ENCODE data around the gene HDAC4. TPM values are rescaled to one million over a fixed set of nuclear protein-coding genes. Genes with fewer than 3 reads are reported as not detected.

HDAC4 gene
- total RNA-seq, 1 experiment from 2014 or later, result 40.1 TPM

DNA sequence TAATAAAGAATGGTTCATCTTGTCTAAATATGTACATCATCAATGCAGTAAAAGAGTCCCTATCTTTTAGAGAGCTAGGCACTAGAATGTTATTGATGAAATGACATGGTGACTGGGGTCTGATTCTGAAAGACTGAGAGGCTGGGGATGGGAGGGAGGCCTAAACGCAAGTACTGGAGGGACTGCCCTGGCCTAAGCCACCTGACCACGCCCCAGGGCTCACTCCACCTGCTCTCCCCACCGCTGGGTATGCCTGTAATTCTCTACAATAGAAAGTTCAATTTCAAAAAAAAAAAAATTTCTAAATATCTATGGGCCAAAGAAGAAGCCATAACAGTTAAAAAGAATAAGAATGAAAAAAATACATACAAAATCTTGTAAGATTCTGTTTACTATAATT lies 194.0 kb downstream of the HDAC4 start:
- CTCF ChIA-PET, result no interaction called here
- POLR2A ChIA-PET, result no interaction called here
- no peak for ATAC-seq
- no peaks in the 10 kb centered on the region for H3K4me1 ChIP-seq (ENCODE audit: control insufficient read depth, insufficient read depth, low read length)
- BruUV-seq (replicated peaks), result no TSS peak
- in situ Hi-C loops (cut with HindIII; ENCODE audit: low pct_unique_long_range_greater_than_20kb, low sequenced_read_pairs) (no loop called here), intact Hi-C loops (cut with micrococcal nuclease; ENCODE audit: unreplicated experiment) (no loop called here)
- H3K36me3 ChIP-seq (ENCODE audit: control insufficient read depth, insufficient read depth, low read length), result no peaks in the 10 kb centered on the region
- no peak overlapping the region for H3K4me3 ChIP-seq (ENCODE audit: low read depth in 2 of 2, low read length in 2 of 2)
- TF ChIP-seq TCF7L2 (IDR thresholded peaks at IDR 0.05; ENCODE audit: low read depth, low read length), result no peak
- TF ChIP-seq, protein P1, sequence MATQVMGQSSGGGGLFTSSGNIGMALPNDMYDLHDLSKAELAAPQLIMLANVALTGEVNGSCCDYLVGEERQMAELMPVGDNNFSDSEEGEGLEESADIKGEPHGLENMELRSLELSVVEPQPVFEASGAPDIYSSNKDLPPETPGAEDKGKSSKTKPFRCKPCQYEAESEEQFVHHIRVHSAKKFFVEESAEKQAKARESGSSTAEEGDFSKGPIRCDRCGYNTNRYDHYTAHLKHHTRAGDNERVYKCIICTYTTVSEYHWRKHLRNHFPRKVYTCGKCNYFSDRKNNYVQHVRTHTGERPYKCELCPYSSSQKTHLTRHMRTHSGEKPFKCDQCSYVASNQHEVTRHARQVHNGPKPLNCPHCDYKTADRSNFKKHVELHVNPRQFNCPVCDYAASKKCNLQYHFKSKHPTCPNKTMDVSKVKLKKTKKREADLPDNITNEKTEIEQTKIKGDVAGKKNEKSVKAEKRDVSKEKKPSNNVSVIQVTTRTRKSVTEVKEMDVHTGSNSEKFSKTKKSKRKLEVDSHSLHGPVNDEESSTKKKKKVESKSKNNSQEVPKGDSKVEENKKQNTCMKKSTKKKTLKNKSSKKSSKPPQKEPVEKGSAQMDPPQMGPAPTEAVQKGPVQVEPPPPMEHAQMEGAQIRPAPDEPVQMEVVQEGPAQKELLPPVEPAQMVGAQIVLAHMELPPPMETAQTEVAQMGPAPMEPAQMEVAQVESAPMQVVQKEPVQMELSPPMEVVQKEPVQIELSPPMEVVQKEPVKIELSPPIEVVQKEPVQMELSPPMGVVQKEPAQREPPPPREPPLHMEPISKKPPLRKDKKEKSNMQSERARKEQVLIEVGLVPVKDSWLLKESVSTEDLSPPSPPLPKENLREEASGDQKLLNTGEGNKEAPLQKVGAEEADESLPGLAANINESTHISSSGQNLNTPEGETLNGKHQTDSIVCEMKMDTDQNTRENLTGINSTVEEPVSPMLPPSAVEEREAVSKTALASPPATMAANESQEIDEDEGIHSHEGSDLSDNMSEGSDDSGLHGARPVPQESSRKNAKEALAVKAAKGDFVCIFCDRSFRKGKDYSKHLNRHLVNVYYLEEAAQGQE (IDR thresholded peaks at IDR 0.05; ENCODE audit: insufficient read depth in 1 of 2, low read depth in 2 of 2, low read length in 1 of 2), result no peak
- no peak for TF ChIP-seq POLR2AphosphoS5 (IDR thresholded peaks at IDR 0.05; ENCODE audit: low read depth, low read length)
- TF ChIP-seq, protein P2, sequence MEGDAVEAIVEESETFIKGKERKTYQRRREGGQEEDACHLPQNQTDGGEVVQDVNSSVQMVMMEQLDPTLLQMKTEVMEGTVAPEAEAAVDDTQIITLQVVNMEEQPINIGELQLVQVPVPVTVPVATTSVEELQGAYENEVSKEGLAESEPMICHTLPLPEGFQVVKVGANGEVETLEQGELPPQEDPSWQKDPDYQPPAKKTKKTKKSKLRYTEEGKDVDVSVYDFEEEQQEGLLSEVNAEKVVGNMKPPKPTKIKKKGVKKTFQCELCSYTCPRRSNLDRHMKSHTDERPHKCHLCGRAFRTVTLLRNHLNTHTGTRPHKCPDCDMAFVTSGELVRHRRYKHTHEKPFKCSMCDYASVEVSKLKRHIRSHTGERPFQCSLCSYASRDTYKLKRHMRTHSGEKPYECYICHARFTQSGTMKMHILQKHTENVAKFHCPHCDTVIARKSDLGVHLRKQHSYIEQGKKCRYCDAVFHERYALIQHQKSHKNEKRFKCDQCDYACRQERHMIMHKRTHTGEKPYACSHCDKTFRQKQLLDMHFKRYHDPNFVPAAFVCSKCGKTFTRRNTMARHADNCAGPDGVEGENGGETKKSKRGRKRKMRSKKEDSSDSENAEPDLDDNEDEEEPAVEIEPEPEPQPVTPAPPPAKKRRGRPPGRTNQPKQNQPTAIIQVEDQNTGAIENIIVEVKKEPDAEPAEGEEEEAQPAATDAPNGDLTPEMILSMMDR (IDR thresholded peaks at IDR 0.05), result no peak
- TF ChIP-seq SIN3A (IDR thresholded peaks at IDR 0.05; ENCODE audit: borderline replicate concordance, insufficient read depth, low read depth, low read length), result no peak
- no peaks in the 10 kb centered on the region for H3K9me3 ChIP-seq (ENCODE audit: control insufficient read depth, insufficient read depth, low read depth, low read length)
- H3K27ac ChIP-seq (ENCODE audit: low read length), result no peak overlapping the region
- no peaks in the 10 kb centered on the region for H3K27me3 ChIP-seq (ENCODE audit: control insufficient read depth, insufficient read depth, low read length)
- no peak for DNase-seq (ENCODE audit: low read depth, low spot score)

DNA sequence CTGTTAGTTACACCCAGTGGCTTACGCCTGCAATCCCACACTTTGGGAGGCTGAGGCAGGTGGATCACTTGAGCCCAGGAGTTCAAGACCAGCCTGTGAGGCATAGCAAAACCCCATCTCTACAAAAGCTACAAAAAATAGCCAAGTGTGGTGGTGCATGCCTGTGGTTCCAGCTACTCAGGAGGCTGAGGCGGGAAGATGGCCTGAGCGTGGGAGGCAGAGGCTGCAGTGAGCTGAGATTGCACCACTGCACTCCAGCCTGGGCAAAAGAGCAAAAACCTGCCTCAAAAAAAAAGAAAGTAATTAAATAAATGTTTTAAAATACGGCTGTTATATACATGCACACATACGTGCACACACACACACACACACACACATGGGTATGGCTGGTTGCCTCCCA lies 194.8 kb downstream of the HDAC4 start:
- no peaks in the 10 kb centered on the region for H3K4me1 ChIP-seq (ENCODE audit: control insufficient read depth, insufficient read depth, low read length)
- intact Hi-C loops (cut with micrococcal nuclease; ENCODE audit: unreplicated experiment), result no loop called here
- in situ Hi-C loops (cut with HindIII; ENCODE audit: low pct_unique_long_range_greater_than_20kb, low sequenced_read_pairs), result no loop called here
- ChIA-PET POLR2A (interaction anchor here (0.7 kb wide), 1 partner anchor 21 kb away, joined by 10 read pairs; no protein-coding TSS in a partner anchor), CTCF (no interaction called here)
- no TSS peak for BruUV-seq (replicated peaks)
- TF ChIP-seq, protein P1 (IDR thresholded peaks at IDR 0.05; ENCODE audit: insufficient read depth in 1 of 2, low read depth in 2 of 2, low read length in 1 of 2), result no peak
- TF ChIP-seq TCF7L2 (IDR thresholded peaks at IDR 0.05; ENCODE audit: low read depth, low read length) (no peak), SIN3A (IDR thresholded peaks at IDR 0.05; ENCODE audit: borderline replicate concordance, insufficient read depth, low read depth, low read length) (no peak), POLR2AphosphoS5 (IDR thresholded peaks at IDR 0.05; ENCODE audit: low read depth, low read length) (no peak)
- TF ChIP-seq, protein P2 (IDR thresholded peaks at IDR 0.05), result no peak
- H3K4me3 ChIP-seq (ENCODE audit: low read depth in 2 of 2, low read length in 2 of 2), result no peak overlapping the region
- H3K9me3 ChIP-seq (ENCODE audit: control insufficient read depth, insufficient read depth, low read depth, low read length), result no peaks in the 10 kb centered on the region
- no peaks in the 10 kb centered on the region for H3K36me3 ChIP-seq (ENCODE audit: control insufficient read depth, insufficient read depth, low read length)
- ATAC-seq (no peak), DNase-seq (ENCODE audit: low read depth, low spot score) (no peak)
- H3K27me3 ChIP-seq (ENCODE audit: control insufficient read depth, insufficient read depth, low read length), result no peaks in the 10 kb centered on the region
- H3K27ac ChIP-seq (ENCODE audit: low read length), result no peak overlapping the region
